Thymus (tissue), 11 donors: ENCODE data around the gene PCSK5. TPM values are rescaled to one million over a fixed set of nuclear protein-coding genes. Genes with fewer than 3 reads are reported as not detected.

Experiments
- DNase-seq, 9 donors: peaks; one replicate each; pipeline ENCODE4 v3.0.0-alpha.2; 2013; ENCODE audit warnings: low spot score in 9 of 9, low read depth in 6 of 9, missing footprints in 1 of 9
- H3K27ac ChIP-seq, 2 donors: one replicate each; pipeline ENCODE4 v1.5.1; 2013; ENCODE audit warnings: control low read depth in 1 of 2, low read depth in 1 of 2, low read length in 1 of 2, mild to moderate bottlenecking in 1 of 2, moderate library complexity in 1 of 2
- H3K27me3 ChIP-seq, 2 donors: one replicate each; pipeline ENCODE4 v1.5.1; 2013; ENCODE audit warnings: low read length in 1 of 2; ENCODE audit not compliant: control insufficient read depth in 2 of 2, insufficient read depth in 1 of 2
- H3K36me3 ChIP-seq, 2 donors: one replicate each; pipeline ENCODE4 v1.5.1; 2013; ENCODE audit warnings: low read length in 1 of 2, mild to moderate bottlenecking in 1 of 2, moderate library complexity in 1 of 2; ENCODE audit not compliant: control insufficient read depth in 2 of 2, insufficient read depth in 2 of 2
- H3K4me1 ChIP-seq, 2 donors: one replicate each; pipeline ENCODE4 v1.5.1; 2013; ENCODE audit warnings: low read length in 2 of 2; ENCODE audit not compliant: control insufficient read depth in 2 of 2, insufficient read depth in 2 of 2
- H3K4me3 ChIP-seq, 2 donors: one replicate each; pipeline ENCODE4 v1.5.1; 2013; ENCODE audit warnings: low read length in 2 of 2, control low read depth in 1 of 2, mild to moderate bottlenecking in 1 of 2
- H3K9me3 ChIP-seq, 2 donors: one replicate each; pipeline ENCODE4 v1.5.1; 2013; ENCODE audit warnings: low read length in 1 of 2, mild to moderate bottlenecking in 1 of 2; ENCODE audit not compliant: control insufficient read depth in 2 of 2, insufficient read depth in 1 of 2
- WGBS: extraction: QIAGEN DNeasy Blood & Tissue Kit; methylation state at CpG from one replicate; pipeline ENCODE4 v1.1.7; 2013; 5-methylcytosine and 5-hydroxymethylcytosine counted together
- polyA plus RNA-seq: library from polyadenylated mRNA; stranded (reverse); fragments of 200-250 nt; gene quantifications from one replicate; pipeline ENCODE4 v1.2.3, GENCODE V29; 2013
- total RNA-seq: library from RNA; stranded (reverse); fragments of 120-200 nt; gene quantifications from one replicate; pipeline ENCODE4 v1.2.4, GENCODE V29; 2013
- donor health status: healthy.

PCSK5 gene
- total and polyA plus RNA-seq, 2 donors = 4.1 to 20.1 TPM

GRCh38 chr9:76223749-76224340 is 333.4 kb downstream of the PCSK5 start:
- H3K27me3 ChIP-seq = no peaks in the 10 kb centered on the region
- 95% methylated on average over 3 of the region's 3 CpGs for WGBS
- H3K4me1 ChIP-seq = no peaks in the 10 kb centered on the region
- no peaks in the 10 kb centered on the region for H3K36me3 ChIP-seq
- H3K27ac ChIP-seq = no peak overlapping the region
- H3K9me3 ChIP-seq = no peaks in the 10 kb centered on the region
- DNase-seq = no peak
- H3K4me3 ChIP-seq = no peak overlapping the region

GRCh38 chr9:76227156-76227555 is 336.7 kb downstream of the PCSK5 start:
- 96% methylated on average over 2 of the region's 2 CpGs for WGBS
- Histone ChIP-seq H3K4me1 (no peaks in the 10 kb centered on the region), H3K27ac (no peak overlapping the region), H3K36me3 (no peaks in the 10 kb centered on the region), H3K9me3 (no peaks in the 10 kb centered on the region), H3K27me3 (no peaks in the 10 kb centered on the region), H3K4me3 (no peak overlapping the region)
- DNase-seq = no peak

- no peak overlapping the region for H3K4me3 ChIP-seq
- H3K27ac ChIP-seq = no peak overlapping the region
- no peaks in the 10 kb centered on the region for H3K27me3 ChIP-seq
- no peaks in the 10 kb centered on the region for H3K36me3 ChIP-seq
- no peaks in the 10 kb centered on the region for H3K4me1 ChIP-seq
- 97% methylated on average over 5 of the region's 5 CpGs for WGBS
- DNase-seq = no peak
- H3K9me3 ChIP-seq = no peaks in the 10 kb centered on the region
Measured at GRCh38 chr9:76231001-76231400, 340.5 kb downstream of the PCSK5 start.

- H3K4me3 ChIP-seq = no peak overlapping the region
- H3K27ac ChIP-seq = no peak overlapping the region
- H3K4me1 ChIP-seq = no peaks in the 10 kb centered on the region
- H3K9me3 ChIP-seq = no peaks in the 10 kb centered on the region
- WGBS = 94% methylated on average over 7 of the region's 7 CpGs
- H3K36me3 ChIP-seq = no peaks in the 10 kb centered on the region
- DNase-seq = no peak
- no peaks in the 10 kb centered on the region for H3K27me3 ChIP-seq
Measured at GRCh38 chr9:76232861-76233489, 342.5 kb downstream of the PCSK5 start.

- Histone ChIP-seq H3K4me3 (no peak overlapping the region), H3K9me3 (no peaks in the 10 kb centered on the region), H3K36me3 (no peaks in the 10 kb centered on the region), H3K27ac (no peak overlapping the region), H3K27me3 (no peaks in the 10 kb centered on the region), H3K4me1 (no peaks in the 10 kb centered on the region)
- WGBS = 85% methylated on average over 1 of the region's 1 CpG
- no peak for DNase-seq
Measured at GRCh38 chr9:76240578-76240977, 350.1 kb downstream of the PCSK5 start.

GRCh38 chr9:76245518-76245917 is 355.0 kb downstream of the PCSK5 start:
- no peak overlapping the region for H3K27ac ChIP-seq
- 91% methylated on average over 1 of the region's 1 CpG for WGBS
- no peaks in the 10 kb centered on the region for H3K27me3 ChIP-seq
- H3K9me3 ChIP-seq = no peaks in the 10 kb centered on the region
- no peaks in the 10 kb centered on the region for H3K36me3 ChIP-seq
- H3K4me3 ChIP-seq = no peak overlapping the region
- H3K4me1 ChIP-seq = no peaks in the 10 kb centered on the region
- DNase-seq = no peak

GRCh38 chr9:76246680-76247079 is 356.2 kb downstream of the PCSK5 start:
- DNase-seq = no peak
- 98% methylated on average over 9 of the region's 9 CpGs for WGBS

GRCh38 chr9:76247426-76247825 is 357.0 kb downstream of the PCSK5 start:
- no peaks in the 10 kb centered on the region for H3K27me3 ChIP-seq
- no peak overlapping the region for H3K27ac ChIP-seq
- H3K4me1 ChIP-seq = no peaks in the 10 kb centered on the region
- no peaks in the 10 kb centered on the region for H3K9me3 ChIP-seq
- no peak for DNase-seq
- no peaks in the 10 kb centered on the region for H3K36me3 ChIP-seq
- WGBS = 92% methylated on average over 2 of the region's 2 CpGs
- no peak overlapping the region for H3K4me3 ChIP-seq

More at GRCh38 chr9:76246680-76247079, 356.2 kb downstream of the PCSK5 start:
- no peak overlapping the region for H3K4me3 ChIP-seq
- no peaks in the 10 kb centered on the region for H3K36me3 ChIP-seq
- H3K27me3 ChIP-seq = no peaks in the 10 kb centered on the region
- no peaks in the 10 kb centered on the region for H3K4me1 ChIP-seq
- no peaks in the 10 kb centered on the region for H3K9me3 ChIP-seq
- no peak overlapping the region for H3K27ac ChIP-seq

- Histone ChIP-seq H3K4me1 (no peaks in the 10 kb centered on the region), H3K27ac (no peak overlapping the region)
- no peak for DNase-seq
Measured at GRCh38 chr9:76249309-76249708, 358.8 kb downstream of the PCSK5 start.

More at GRCh38 chr9:76249309-76249708, 358.8 kb downstream of the PCSK5 start:
- H3K27me3 ChIP-seq = no peaks in the 10 kb centered on the region
- H3K36me3 ChIP-seq = no peaks in the 10 kb centered on the region
- H3K9me3 ChIP-seq = no peaks in the 10 kb centered on the region
- H3K4me3 ChIP-seq = no peak overlapping the region
